HCT116 (cell line): ENCODE data around the gene FARSA. TPM values are rescaled to one million over a fixed set of nuclear protein-coding genes. Genes with fewer than 3 reads are reported as not detected.

Experiments
- ATAC-seq: fragments of 200-7000 bp; cut with Tn5 transposase; 2 replicates; pipeline ENCODE4 v1.9.1; 2020; ENCODE audit warnings: mild to moderate bottlenecking, moderate library complexity
- BruUV-seq: library from RNA; stranded (reverse); fragments of 400-500 nt; replicated peaks from 2 replicates; lab custom pipeline; 2021; lab: Mats Ljungman, UMichigan
- CTCF ChIA-PET: fragments of 300-600 bp; sonication (Branson Sonifier 250); formaldehyde crosslinking; loops from one replicate; lab custom pipeline; 2021; ENCODE audit warnings: antibody characterized with exemption; lab: Charles Lee
- POLR2A ChIA-PET: fragments of 300-600, 350-600 bp; sonication (Branson Sonifier 250); formaldehyde crosslinking; loops from one replicate; lab custom pipeline; 2021; ENCODE audit warnings: antibody characterized with exemption; lab: Charles Lee
- RAD21 ChIA-PET, 2 experiments: fragments of 300-600 bp; sonication (Branson Sonifier 250); formaldehyde crosslinking; loops; one replicate each; lab custom pipeline; 2023; ENCODE audit warnings: low total read pairs in 2 of 2; ENCODE audit not compliant: uncharacterized antibody in 2 of 2, unreplicated experiment in 2 of 2, low non-redundant PET in 1 of 2; lab: Charles Lee
- DNase-seq: peaks from one replicate; pipeline ENCODE4 v3.0.0-alpha.2; 2010; ENCODE audit warnings: low read depth, low spot score
- H2AFZ ChIP-seq: fragments of 200-600 bp; shearing (Covaris generic), sonication (generic); 2 replicates; pipeline ENCODE4 v1.6.1; 2017; ENCODE audit warnings: low read depth, mixed run types, mixed read lengths, antibody characterized with exemption, low read length; ENCODE audit not compliant: poor library complexity, severe bottlenecking
- H3K27ac ChIP-seq: 2 replicates; pipeline ENCODE4 v1.5.1; 2012; ENCODE audit warnings: low read depth, low read length
- H3K27me3 ChIP-seq: fragments of 200-600 bp; sonication (generic); 2 replicates; pipeline ENCODE4 v1.6.1; 2016; ENCODE audit warnings: mixed run types, low read length, mixed read lengths; ENCODE audit not compliant: insufficient read depth
- H3K36me3 ChIP-seq, 2 experiments: fragments of 200-500 bp in 1 of 2; fragments of 200-600 bp in 1 of 2; sonication (Bioruptor generic) in 1 of 2; sonication (generic) in 1 of 2; 2 replicates each; pipeline versions ENCODE4 v1.5.1 to v1.6.1; 2014 to 2016; ENCODE audit warnings: low read length in 2 of 2, inconsistent platforms in 1 of 2, mixed read lengths in 1 of 2, mixed run types in 1 of 2; ENCODE audit not compliant: insufficient read depth in 2 of 2, control insufficient read depth in 1 of 2
- H3K4me1 ChIP-seq, 2 experiments: fragments of 200-600 bp in 1 of 2; sonication (generic) in 1 of 2; 2 replicates each; pipeline versions ENCODE4 v1.5.1 to v1.6.1; 2012 to 2017; ENCODE audit warnings: low read length in 2 of 2, inconsistent platforms in 1 of 2, mild to moderate bottlenecking in 1 of 2, mixed read lengths in 1 of 2, mixed run types in 1 of 2, moderate library complexity in 1 of 2; ENCODE audit not compliant: insufficient read depth in 2 of 2, control insufficient read depth in 1 of 2
- H3K4me2 ChIP-seq: fragments of 200-600 bp; sonication (generic); 2 replicates; pipeline ENCODE4 v1.6.1; 2017; ENCODE audit warnings: mixed run types, low read length, mixed read lengths
- H3K4me3 ChIP-seq, 2 experiments: fragments of 200-600 bp in 1 of 2; sonication (generic) in 1 of 2; replicated peaks in 1 of 2; 2 replicates each; pipeline ENCODE4 v1.5.1; 2011 to 2016; ENCODE audit warnings: low read length in 2 of 2, control low read depth in 1 of 2, low read depth in 1 of 2, mild to moderate bottlenecking in 1 of 2, mixed read lengths in 1 of 2, mixed run types in 1 of 2
- H3K79me2 ChIP-seq: fragments of 200-600 bp; sonication (generic); 2 replicates; pipeline ENCODE4 v1.6.1; 2017; ENCODE audit warnings: mild to moderate bottlenecking, mixed run types, low read length, moderate library complexity, mixed read lengths; ENCODE audit not compliant: insufficient read depth
- H3K9ac ChIP-seq: fragments of 200-600 bp; sonication (generic); 2 replicates; pipeline ENCODE4 v1.6.1; 2016; ENCODE audit warnings: low read length, mixed read lengths
- H3K9me2 ChIP-seq: fragments of 200-600 bp; sonication (generic), shearing (Covaris generic); 2 replicates; pipeline ENCODE4 v1.6.1; 2017; ENCODE audit warnings: mixed run types, mild to moderate bottlenecking, moderate library complexity; ENCODE audit not compliant: insufficient read depth
- H3K9me3 ChIP-seq, 2 experiments: fragments of 200-500 bp in 1 of 2; fragments of 200-600 bp in 1 of 2; sonication (Bioruptor generic) in 1 of 2; sonication (generic) in 1 of 2; 2 replicates each; pipeline ENCODE4 v1.6.1; 2014 to 2017; ENCODE audit warnings: low read length in 2 of 2, mixed read lengths in 2 of 2, inconsistent platforms in 1 of 2, low read depth in 1 of 2, mild to moderate bottlenecking in 1 of 2, mixed run types in 1 of 2, moderate library complexity in 1 of 2; ENCODE audit not compliant: control insufficient read depth in 1 of 2, insufficient read depth in 1 of 2
- H4K20me1 ChIP-seq: fragments of 200-600 bp; sonication (generic), shearing (Covaris generic); 2 replicates; pipeline ENCODE4 v1.6.1; 2017; ENCODE audit warnings: mixed run types, mild to moderate bottlenecking, moderate library complexity; ENCODE audit not compliant: insufficient read depth
- CBX3 ChIP-seq: IDR thresholded peaks from 2 replicates; pipeline ENCODE4 v1.6.1; 2012; ENCODE audit warnings: low read depth
- CEBPB ChIP-seq: IDR thresholded peaks from 2 replicates; pipeline ENCODE4 v1.6.1; 2012; ENCODE audit warnings: low read depth
- CTCF ChIP-seq, 3 experiments: fragments of 200-600 bp in 1 of 3; sonication (generic) in 1 of 3; IDR thresholded peaks in 2 of 3; conservative IDR thresholded peaks in 1 of 3; 2 replicates each; pipeline ENCODE4 v1.5.1; 2012 to 2017; ENCODE audit warnings: low read depth in 2 of 3, low read length in 2 of 3, antibody characterized with exemption in 1 of 3, borderline replicate concordance in 1 of 3, control low read depth in 1 of 3, mild to moderate bottlenecking in 1 of 3, mixed read lengths in 1 of 3, mixed run types in 1 of 3, moderate library complexity in 1 of 3; ENCODE audit not compliant: insufficient read depth in 1 of 3
- EGR1 ChIP-seq: IDR thresholded peaks from 2 replicates; pipeline ENCODE4 v1.6.1; 2012; ENCODE audit warnings: low read depth
- ELF1 ChIP-seq: IDR thresholded peaks from 2 replicates; pipeline ENCODE4 v1.6.1; 2012; ENCODE audit warnings: low read depth, borderline replicate concordance
- EZH2 ChIP-seq: fragments of 200-600 bp; sonication (generic); IDR thresholded peaks from 2 replicates; pipeline ENCODE4 v1.6.1; 2017; ENCODE audit warnings: antibody characterized with exemption, mixed run types
- JUND ChIP-seq: IDR thresholded peaks from 2 replicates; pipeline ENCODE4 v1.6.1; 2012
- POLR2A ChIP-seq: IDR thresholded peaks from 2 replicates; pipeline ENCODE4 v1.7.0; 2011; ENCODE audit warnings: borderline replicate concordance; ENCODE audit not compliant: insufficient read depth, insufficient read length; ENCODE audit errors: extremely low read depth
- POLR2AphosphoS5 ChIP-seq: IDR thresholded peaks from 2 replicates; pipeline ENCODE4 v1.6.1; 2011; ENCODE audit warnings: mild to moderate bottlenecking, low read depth, low read length, moderate library complexity
- RAD21 ChIP-seq: IDR thresholded peaks from 2 replicates; pipeline ENCODE4 v1.6.1; 2012; ENCODE audit warnings: low read depth, mild to moderate bottlenecking
- REST ChIP-seq: IDR thresholded peaks from 2 replicates; pipeline ENCODE4 v1.6.1; 2012; ENCODE audit warnings: low read depth
- SIN3A ChIP-seq: IDR thresholded peaks from 2 replicates; pipeline ENCODE4 v1.6.1; 2012; ENCODE audit warnings: low read depth
- SP1 ChIP-seq: IDR thresholded peaks from 2 replicates; pipeline ENCODE4 v1.6.1; 2012; ENCODE audit warnings: low read depth
- TCF7L2 ChIP-seq: IDR thresholded peaks from 2 replicates; pipeline ENCODE4 v1.7.0; 2011; ENCODE audit warnings: borderline replicate concordance, inconsistent platforms; ENCODE audit not compliant: insufficient read depth, insufficient read length; ENCODE audit errors: extremely low read depth
- ZBTB33 ChIP-seq: IDR thresholded peaks from 2 replicates; pipeline ENCODE4 v1.6.1; 2011; ENCODE audit warnings: mild to moderate bottlenecking, low read length, moderate library complexity; ENCODE audit not compliant: insufficient replicate concordance; ENCODE audit errors: extremely low read depth
- ZFX ChIP-seq: fragments of 450-650 bp; IDR thresholded peaks from 2 replicates; pipeline ENCODE4 v1.6.1; 2017
- intact Hi-C: fragments of 100-400 bp; cut with micrococcal nuclease; formaldehyde crosslinking; loops from 2 replicates; pipeline ENCODE4 v1.10.0; 2022
- total RNA-seq: library from RNA; stranded (reverse); gene quantifications from one replicate; pipeline ENCODE4 v1.2.1, GENCODE V29; 2021; ENCODE audit not compliant: unreplicated experiment

Gene FARSA
- total RNA-seq, 1 experiment from 2014 or later = 129 TPM

GRCh38 chr19:12945479-12946091 lies 12.1 kb upstream of the FARSA start, which contains the start of gene RAD23A (continued):
- TF ChIP-seq TCF7L2 (peak; percentile 27), SP1 (peak; percentile 66), EZH2 (no peak), CEBPB (no peak)

- no peaks in the 10 kb centered on the region for H4K20me1 ChIP-seq
- intact Hi-C loops = no loop called here
These were observed 10.7 kb upstream of the FARSA start for GRCh38 chr19:12944104-12944674.

More at GRCh38 chr19:12944104-12944674, 10.7 kb upstream of the FARSA start:
- RAD21 ChIA-PET = no interaction called here
- H3K9me2 ChIP-seq = no peaks in the 10 kb centered on the region
- POLR2A ChIA-PET = no interaction called here
- CTCF ChIA-PET = interaction anchor here (0.6 kb wide), 1 partner anchor 1187 kb away, joined by 3 read pairs; no protein-coding TSS in a partner anchor
- H3K4me1 ChIP-seq = peaks cover 8 to 38% of the 10 kb centered on the region in 2 experiments; a peak in 3 of 4 replicates
- no peaks in the 10 kb centered on the region for H3K27me3 ChIP-seq
- H2AFZ ChIP-seq = no peak overlapping the region
- H3K79me2 ChIP-seq = peaks cover 73% of the 10 kb centered on the region
- no peak for DNase-seq
- peaks cover 39 to 60% of the 10 kb centered on the region in 2 experiments for H3K36me3 ChIP-seq
- ATAC-seq = no peak
- H3K9ac ChIP-seq = no peak overlapping the region
- H3K4me3 ChIP-seq = no peak overlapping the region
- H3K9me3 ChIP-seq = no peaks in the 10 kb centered on the region
- TF ChIP-seq SP1 (no peak), ZBTB33 (no peak), POLR2A (no peak), ZFX (no peak), POLR2AphosphoS5 (no peak), ELF1 (no peak), EGR1 (no peak), SIN3A (no peak), CTCF (IDR thresholded peaks at IDR 0.05 in 2 of 3, conservative IDR thresholded peaks at IDR 0.05 in 1 of 3; ENCODE audit: borderline replicate concordance in 1 of 3, insufficient read depth in 1 of 3, low read depth in 2 of 3, low read length in 2 of 3) (no peak), CBX3 (no peak), JUND (no peak), RAD21 (no peak), EZH2 (no peak), REST (no peak), CEBPB (no peak)
- no peak overlapping the region for H3K4me2 ChIP-seq
- peak overlapping the region; percentile 76; the same call in 1 of the 2 replicates for H3K27ac ChIP-seq
- no TSS peak for BruUV-seq
